SK-MEL-5 (cell line): ENCODE results near the gene ZBTB17. TPM values are rescaled to one million over a fixed set of nuclear protein-coding genes. Genes with fewer than 3 reads are reported as not detected.

Source experiments
- DNase-seq: peaks from one replicate; pipeline ENCODE4 v3.0.0-alpha.2; 2016; ENCODE audit warnings: low read depth, low spot score
- in situ Hi-C: cut with HindIII; loops from 2 replicates; pipeline ENCODE4 v1.10.0; 2016; ENCODE audit warnings: low sequenced_read_pairs, high pct_unique_total_duplicates, low pct_unique_long_range_greater_than_20kb
- total RNA-seq: library from RNA; depleted of rRNA; stranded (reverse); fragments of >200 nt; shearing (Covaris generic); gene quantifications from 2 replicates; pipeline ENCODE4 v1.2.3, GENCODE V29; 2014

Gene ZBTB17
- total RNA-seq, 1 experiment from 2014 or later = 35.5 TPM

- in situ Hi-C loops = no loop called here
- DNase-seq = no peak
Measured at GRCh38 chr1:15968172-15968571, 7.7 kb downstream of the ZBTB17 start.

- in situ Hi-C loops = no loop called here
- no peak for DNase-seq
Measured at GRCh38 chr1:15966956-15967344, 9.0 kb downstream of the ZBTB17 start.

- in situ Hi-C loops = no loop called here
- DNase-seq = peak; percentile 68
Measured at GRCh38 chr1:15966081-15966955, 9.6 kb downstream of the ZBTB17 start.

- peak; percentile 99 for DNase-seq
- in situ Hi-C loops = no loop called here
Measured at GRCh38 chr1:15965228-15965767, 10.6 kb downstream of the ZBTB17 start.

- in situ Hi-C loops = no loop called here
- no peak for DNase-seq
Measured at GRCh38 chr1:15963968-15964648, 11.8 kb downstream of the ZBTB17 start.

- DNase-seq = no peak
- in situ Hi-C loops = no loop called here
Measured at GRCh38 chr1:15963363-15963967, 12.4 kb downstream of the ZBTB17 start.

GRCh38 chr1:15962671-15963362, 13.1 kb downstream of the ZBTB17 start:
- in situ Hi-C loops = no loop called here
- no peak for DNase-seq

GRCh38 chr1:15962176-15962575, 13.7 kb downstream of the ZBTB17 start:
- in situ Hi-C loops = no loop called here
- no peak for DNase-seq

GRCh38 chr1:15961492-15961891, 14.4 kb downstream of the ZBTB17 start:
- in situ Hi-C loops = no loop called here
- DNase-seq = no peak

GRCh38 chr1:15960808-15961207, 15.1 kb downstream of the ZBTB17 start:
- DNase-seq = no peak
- in situ Hi-C loops = no loop called here

- in situ Hi-C loops = no loop called here
- DNase-seq = no peak
Measured at GRCh38 chr1:15959827-15960446, 16.0 kb downstream of the ZBTB17 start.

- in situ Hi-C loops = no loop called here
- no peak for DNase-seq
Measured at GRCh38 chr1:15959424-15959823, 16.5 kb downstream of the ZBTB17 start.

- in situ Hi-C loops = no loop called here
- no peak for DNase-seq
Measured at GRCh38 chr1:15958793-15959192, 17.1 kb downstream of the ZBTB17 start.

- in situ Hi-C loops = no loop called here
- no peak for DNase-seq
Measured at GRCh38 chr1:15958111-15958510, 17.8 kb downstream of the ZBTB17 start.

GRCh38 chr1:15957221-15958095, 18.4 kb downstream of the ZBTB17 start:
- in situ Hi-C loops = no loop called here
- peak; percentile 70 for DNase-seq

- in situ Hi-C loops = no loop called here
- DNase-seq = no peak
Measured at GRCh38 chr1:15956150-15956549, 19.8 kb downstream of the ZBTB17 start.

GRCh38 chr1:15955552-15955951, 20.3 kb downstream of the ZBTB17 start:
- no peak for DNase-seq
- in situ Hi-C loops = no loop called here
